ENCODE measurements around the gene SEPTIN10.

DNA sequence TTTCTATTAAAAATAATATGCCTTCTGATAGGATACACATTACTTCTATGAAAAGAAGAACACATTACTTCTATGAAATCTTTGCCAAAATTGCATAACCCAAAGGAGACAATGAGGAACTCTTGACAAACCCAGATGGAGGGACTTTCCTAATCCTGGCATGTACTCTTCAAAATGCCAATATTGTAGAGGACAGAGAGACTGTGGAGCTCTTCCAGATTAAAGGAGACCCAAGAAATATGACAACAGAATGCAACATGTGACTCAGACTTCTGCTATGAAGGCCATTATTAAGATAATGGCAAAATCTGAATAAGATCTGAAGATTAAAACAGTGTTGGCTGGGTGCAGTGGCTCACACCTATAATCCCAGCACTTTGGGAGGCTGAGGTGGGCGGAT is 22.6 kb upstream of the SEPTIN10 start:
- TF ChIP-seq EZH2 (IDR thresholded peaks at IDR 0.05): no peak
- TF ChIP-seq POLR2AphosphoS5 (IDR thresholded peaks at IDR 0.05; ENCODE audit: borderline replicate concordance, low read depth, low read length): no peak
- no peak for TF ChIP-seq FOXP2 (optimal IDR thresholded peaks at IDR 0.05; ENCODE audit: control extremely low read depth, extremely low read length, insufficient read depth)
